ENCODE measurements around the gene HRCT1.

DNA sequence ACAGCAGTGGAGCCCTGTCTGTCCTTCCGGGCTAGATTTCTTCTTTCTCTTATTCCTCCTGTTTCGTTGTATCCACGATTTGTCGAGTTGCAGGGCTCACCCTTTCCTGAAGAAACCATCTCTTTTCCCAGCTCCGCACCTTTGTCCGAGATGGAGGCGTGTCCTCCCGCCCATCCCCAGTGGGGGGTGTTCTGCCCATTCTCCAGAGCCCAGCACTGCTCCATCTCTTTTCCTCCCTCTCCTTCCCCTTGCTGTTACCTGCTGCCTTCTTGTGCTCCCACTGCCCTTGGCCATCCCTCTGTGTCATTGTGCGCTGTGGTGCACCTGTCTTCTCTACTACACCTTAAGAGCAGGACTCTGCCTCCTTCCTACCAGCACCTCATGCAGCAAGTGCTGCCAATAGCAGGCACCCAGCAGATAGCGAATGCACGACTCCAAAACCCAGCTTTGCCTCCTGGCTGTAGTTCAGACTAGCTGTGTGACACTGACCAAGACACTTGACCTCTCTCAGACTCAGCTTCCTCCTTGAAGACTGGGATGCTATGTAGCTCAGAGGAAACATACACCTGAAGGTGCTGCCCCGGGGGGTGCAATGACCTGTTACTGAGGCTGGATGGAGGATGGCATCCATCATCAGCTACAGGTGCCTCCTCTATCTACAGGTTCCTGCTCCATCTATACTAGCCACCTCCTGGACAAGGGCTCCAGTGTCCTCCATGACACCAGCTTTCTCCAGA, 44.7 kb upstream of the HRCT1 start:
- TF ChIP-seq POLR2AphosphoS5 (IDR thresholded peaks at IDR 0.05) (no peak), CTCF (IDR thresholded peaks at IDR 0.05) (no peak), POLR2A (IDR thresholded peaks at IDR 0.05) (no peak)

All from gastroesophageal sphincter (tissue), 3 donors.